ENCODE results near the gene HOXB8.

HOXB8 gene

DNA sequence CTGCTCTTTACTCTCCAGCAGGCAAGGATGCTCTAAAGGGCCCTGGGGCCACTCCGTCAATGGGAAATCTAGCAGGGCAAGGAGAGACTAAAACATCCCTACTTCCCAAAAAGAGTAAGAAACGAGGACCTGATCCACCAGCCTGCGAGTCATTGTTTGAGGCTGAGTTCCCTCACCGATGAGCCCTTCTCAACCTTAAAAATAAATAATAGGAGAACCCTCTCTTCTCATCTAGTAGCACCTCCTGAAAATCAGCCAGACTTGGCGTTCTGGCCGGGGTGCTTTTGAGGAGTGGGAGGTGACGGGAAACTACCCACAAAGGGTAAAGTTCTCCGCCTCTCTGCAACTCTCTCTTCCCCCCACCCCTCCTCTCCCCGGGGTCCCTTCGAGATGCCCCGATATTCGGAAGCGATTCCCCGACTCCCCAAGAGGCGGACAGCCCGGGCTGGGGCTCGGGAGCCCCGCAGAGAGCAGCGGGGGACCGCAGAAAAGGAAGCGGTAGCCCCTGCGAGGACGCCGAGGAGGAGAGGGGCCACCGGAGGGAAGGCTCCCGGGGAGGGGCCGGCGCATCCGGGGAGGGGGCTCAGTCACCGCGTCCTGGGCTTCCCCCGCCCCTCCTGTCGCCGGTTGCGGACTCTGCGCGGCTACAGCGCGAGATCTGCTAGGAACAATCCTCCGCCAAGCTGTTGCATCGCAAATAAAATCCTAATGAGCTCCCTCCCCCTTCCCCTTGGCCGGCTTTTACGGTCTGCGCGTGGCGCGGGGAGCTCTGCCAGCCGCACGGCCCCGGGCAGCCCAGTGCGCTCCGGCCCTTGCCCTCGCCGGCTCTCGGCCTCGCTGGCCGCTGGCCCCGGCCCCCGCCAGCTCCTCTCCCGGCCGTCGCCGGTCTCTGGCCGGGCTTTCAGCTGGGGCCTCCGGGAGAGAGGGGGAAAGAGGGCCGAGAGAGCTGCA, 9.7 kb upstream of the HOXB8 start:
- DNase-seq: peak in 2 of 51 donors; percentile 10 to 16

DNA sequence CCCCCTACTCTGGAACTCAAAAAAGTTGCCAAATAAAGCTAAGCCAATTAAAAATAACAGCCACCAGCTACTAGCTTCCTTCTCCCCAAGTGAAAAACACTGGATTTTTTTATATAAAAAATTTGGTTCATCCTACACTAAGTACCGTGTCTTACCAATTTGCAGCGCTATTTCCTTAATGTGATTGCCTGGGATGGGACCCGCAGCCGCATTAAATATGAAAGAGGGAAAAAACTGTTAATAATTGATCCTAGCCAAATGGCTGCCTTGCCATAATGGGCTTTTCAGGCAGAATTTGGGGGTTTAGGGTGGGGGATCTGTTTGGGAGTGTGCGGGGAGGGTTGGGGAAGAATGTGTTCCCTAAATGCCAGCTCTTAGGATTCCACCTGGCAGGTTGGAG, 9.0 kb upstream of the HOXB8 start:
- DNase-seq: no peak

DNA sequence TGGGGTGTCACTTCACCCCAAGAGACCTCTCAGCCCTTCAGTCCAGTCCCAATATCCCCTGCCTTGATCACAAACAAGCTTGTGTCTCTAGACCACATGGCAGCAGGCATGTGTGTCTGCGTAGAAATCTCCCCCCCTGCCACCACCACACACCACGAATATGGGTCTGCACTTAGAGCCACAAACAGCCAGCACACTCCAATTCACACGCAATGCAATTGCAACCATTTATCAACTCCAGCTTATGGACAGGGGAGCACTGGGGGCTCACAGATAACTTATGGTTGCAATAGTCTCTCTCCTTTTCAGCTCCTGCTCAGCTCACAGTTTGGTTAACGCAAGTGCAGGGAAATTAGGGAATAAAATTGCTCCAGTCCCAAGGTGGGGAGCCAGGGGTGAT, 8.5 kb upstream of the HOXB8 start:
- DNase-seq: no peak

DNA sequence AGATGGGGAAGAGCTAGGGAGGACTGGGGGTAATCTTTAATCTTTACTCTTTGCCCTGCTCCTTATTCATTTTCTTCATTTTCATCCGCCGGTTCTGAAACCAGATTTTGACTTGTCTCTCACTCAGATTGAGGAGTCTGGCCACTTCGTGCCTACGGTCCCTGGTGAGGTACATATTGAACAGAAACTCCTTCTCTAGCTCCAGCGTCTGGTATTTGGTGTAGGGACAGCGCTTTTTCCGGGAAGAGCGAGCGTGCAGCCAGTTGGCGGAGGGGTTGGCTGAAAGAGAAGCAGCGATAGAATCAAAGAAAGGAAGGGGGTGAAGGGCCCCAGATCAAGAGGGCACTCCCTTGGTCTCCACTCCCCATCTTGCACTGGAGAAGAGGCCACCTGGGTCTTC, 7.8 kb upstream of the HOXB8 start:
- no peak for DNase-seq

DNA sequence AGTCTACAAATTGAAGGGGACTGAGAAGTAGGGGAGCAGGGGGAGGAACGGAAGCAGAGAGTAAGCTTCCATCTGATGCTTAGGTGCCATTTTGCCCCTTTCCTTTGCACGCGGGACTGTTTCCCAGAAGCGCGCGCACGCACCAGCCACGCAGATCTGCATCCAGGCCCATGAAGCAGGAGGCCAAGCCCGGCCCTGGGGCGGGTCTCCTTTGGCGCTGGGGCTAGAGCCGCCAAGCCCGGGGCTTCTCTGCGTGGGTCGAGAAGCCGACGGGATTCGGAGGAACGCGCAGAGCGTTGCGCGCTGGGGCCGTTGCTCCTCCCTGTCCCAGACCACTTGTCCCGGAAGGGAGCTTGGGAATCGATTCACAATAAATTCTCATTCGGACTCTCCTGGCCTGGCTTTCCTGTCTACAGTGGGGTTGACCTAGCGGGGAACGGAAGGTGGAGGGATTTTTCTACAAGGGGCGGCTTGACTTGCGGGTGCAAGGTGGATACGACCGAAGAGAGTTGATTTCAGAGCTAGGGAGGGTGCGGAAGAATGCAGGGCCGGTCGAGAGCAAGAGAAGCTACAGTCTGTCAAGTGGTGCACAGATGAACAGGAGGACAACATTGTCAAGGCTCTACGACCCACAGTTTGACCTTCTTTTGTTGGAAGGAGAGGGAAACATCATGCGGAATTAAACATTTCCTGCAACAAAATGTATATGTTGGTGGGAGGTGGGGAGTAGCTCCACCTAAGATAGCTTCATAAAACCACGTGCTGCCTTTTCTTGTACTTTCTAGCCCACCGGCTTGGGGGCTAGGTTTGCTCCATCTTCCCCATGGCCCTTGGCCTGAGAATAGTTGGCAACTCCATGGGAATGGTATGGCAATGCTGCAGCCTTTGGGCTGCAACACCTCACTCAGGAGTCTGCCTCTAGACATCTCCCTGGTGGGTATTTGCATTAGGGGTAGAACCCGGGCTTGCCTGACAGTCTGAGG, 6.6 kb upstream of the HOXB8 start:
- no peak for DNase-seq

DNA sequence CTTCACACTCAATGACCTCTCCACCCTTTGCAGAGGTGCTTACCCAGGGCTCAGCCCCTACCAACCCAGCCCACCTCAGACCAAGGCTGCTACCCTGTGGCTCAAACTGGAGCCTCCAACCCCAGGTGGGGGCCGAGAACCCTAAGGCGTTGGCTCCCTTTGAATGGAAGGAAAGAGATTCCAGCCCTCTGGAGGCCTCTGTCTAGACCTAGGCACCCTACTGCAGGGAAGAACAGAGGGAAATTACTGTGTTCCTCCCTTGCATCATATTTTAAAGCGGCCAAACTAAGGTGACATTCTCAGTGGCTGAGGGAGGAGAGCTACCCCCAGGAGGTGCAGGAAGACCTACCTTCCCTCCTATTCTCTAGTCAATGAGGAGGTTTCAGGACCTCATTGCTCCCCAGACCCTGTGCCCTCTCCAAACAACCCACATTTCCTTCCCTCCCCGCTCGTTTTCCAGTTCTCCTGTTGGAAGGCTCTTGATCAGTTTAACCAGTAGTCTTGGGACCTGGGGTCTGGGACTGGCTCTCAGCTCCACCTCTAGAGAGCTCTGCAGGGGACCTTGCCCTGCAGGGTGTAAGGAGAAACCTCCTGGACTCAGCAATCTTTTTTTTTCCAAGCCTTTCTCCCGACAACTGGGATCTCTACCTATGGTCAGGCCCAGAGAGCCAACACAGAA, 5.5 kb upstream of the HOXB8 start:
- no peak for DNase-seq

DNA sequence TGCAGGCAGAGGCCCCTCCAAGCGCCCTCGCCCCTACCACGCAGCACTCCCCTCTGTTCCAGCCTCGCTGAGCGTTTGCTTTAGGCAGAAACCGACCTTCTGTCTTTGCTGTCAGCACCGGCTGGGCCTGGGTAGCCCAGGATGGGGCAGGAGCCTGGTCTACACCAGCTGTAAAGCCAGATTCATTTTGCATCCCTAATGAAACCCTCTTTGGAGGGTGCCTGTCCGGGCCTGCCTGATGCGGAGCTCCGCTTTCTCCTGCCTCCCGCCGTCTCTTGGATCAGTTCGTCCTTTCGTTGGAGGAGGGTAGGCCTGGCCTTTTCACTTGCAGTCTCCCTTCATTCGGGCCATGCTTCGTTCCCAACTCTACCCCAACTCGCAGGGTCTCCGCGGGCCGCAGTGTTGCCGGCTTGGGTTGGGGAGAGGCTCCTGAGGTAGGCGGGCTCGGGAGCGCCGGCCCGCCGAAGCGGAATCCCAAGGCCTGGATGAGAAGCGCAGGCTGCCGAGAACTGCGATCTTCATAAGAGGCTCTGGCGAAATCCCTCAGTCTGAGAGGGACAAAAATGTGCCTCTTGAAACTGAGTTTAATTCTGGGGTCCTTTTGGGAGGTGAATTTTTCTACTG, 4.8 kb upstream of the HOXB8 start:
- no peak for DNase-seq

DNA sequence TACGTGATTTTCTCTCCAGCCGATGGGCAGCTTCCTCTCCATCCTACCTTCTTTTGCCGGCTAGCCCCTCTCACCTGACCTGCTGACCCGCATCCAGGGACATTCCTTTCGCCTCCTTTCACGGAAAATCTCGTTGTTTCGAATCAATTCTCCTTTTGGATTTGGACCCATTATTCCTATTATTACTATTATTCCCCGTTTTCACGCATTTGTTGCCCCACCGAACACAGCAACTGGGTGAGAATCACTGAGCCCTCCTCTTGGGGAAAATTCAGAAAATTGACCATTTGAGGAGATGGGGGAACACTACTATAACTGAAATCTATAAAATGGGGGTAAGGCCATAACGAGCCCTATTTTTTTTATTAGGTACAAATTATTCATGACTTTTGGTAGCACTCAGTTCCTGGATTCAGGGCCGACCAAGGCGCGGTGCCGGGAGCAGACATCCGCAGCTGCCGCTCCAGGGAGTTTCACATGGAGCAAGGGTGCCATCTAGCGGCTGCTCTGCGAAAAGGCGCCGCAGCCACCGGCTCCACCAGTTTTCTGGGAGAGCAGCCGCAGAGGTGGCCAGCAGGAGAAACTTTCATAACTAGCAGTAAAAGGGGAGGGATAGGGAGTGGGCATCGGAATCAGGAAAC, 3.3 kb upstream of the HOXB8 start:
- peak in 49 of 51 donors; percentile 10 to 87 (median 65) for DNase-seq

DNA sequence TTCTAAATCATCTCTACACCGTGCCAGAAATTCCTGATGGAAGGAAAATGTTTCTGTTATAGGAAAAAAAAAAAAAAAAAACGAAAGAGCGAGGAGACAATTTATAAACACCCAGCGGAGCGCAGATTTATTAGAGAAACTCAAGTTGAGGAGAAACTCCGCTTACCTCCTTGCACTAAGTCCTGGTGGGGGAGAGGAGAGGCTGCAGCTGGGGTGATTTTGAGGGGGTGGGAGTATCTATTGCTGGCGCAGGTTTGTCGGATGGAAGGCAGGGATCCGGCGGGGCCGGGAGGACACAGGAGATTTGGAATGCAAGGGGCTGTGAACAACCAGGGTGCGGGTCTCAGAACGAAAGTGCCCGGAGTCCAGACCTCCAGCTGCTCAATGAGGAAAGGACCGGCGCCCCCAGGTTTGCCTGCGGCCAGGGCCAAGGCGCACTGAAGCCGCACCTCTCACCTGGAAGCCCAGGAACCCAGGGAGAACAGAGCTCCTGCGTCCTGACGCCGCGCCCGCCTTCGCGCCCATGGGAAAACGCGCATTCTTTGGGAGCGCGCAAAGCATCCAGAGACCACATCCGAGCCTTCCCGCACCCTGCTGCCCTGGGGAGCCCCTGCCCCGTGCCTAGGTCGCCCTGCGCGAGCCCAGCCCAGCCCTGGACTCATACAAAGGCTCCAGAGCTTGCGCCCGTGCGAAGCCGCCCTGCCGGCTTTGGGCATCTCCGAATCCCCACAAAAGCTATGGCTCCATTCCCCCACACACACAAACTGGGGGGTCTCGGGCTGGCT, 2.6 kb upstream of the HOXB8 start:
- DNase-seq: no peak

DNA sequence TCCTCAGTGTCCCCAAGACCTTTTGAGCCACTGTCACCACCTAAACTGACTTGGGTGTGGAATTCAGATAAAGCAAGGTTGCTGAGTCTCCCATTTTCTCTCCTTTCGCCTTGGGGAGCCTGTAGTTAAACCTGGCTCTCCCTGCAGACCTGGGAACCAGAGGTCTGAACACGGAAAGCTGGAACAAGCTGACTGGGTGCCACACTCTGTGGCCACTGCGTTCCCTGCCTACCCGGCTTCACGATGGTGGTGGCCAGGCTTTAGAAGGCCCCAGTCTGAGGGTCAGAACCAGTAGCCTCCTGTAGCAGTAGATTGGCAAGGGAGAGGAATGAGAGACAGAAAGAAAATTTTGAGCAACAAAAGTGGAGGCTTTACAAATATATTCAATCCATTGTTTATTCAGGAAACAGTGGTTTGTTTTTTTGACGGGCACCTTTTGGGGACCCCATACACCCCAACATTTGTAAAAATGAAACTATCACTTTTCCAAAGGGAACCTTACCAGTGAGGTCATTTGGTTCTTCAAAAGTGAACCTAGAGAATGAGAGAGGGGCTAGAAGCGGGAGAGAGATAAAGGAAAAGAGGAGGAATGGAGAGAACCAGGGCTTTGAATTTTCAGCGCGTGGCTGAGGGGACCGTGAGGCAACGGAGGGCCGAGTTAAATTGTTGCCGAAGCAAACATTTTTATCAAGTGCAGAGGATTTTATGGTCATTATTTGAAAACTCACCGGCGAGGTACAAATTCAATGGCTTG, 1.8 kb upstream of the HOXB8 start:
- no peak for DNase-seq

DNA sequence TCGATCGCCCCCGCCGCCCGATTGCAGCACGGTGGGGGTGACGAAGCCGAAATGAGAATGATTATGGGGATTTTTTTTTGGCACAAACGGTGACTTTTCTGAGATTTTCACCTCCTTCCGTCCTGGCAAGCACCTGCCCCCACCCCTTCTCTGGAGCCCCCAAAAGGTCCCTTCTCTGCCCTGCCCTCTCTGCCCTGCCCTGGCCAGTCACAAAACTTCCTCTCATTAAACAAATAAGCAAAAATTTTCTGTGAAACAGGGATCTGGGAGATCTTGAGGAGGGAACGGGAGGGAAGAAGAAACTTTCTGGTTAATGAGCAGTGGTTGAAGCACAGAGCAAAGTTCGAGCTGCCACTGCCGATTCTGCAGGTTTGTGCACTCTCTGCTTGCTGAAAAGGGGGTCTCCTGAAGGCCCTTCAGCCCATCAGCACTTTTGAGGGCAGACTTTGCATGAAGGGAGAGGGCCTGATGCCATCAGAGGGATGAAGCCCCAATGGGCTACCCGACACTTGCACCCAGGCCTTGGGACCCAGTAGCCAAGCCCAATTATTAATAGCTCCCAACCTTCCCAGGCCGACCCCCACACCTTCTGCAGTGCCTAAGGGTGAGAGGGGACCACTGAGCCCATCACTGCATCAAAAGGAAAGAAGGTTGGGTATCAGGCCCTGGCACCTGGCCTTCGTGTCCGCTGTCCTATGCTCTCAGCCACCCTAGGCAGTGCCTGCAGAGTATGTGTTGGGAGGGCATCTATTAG, 1.0 kb upstream of the HOXB8 start:
- DNase-seq: no peak

DNA sequence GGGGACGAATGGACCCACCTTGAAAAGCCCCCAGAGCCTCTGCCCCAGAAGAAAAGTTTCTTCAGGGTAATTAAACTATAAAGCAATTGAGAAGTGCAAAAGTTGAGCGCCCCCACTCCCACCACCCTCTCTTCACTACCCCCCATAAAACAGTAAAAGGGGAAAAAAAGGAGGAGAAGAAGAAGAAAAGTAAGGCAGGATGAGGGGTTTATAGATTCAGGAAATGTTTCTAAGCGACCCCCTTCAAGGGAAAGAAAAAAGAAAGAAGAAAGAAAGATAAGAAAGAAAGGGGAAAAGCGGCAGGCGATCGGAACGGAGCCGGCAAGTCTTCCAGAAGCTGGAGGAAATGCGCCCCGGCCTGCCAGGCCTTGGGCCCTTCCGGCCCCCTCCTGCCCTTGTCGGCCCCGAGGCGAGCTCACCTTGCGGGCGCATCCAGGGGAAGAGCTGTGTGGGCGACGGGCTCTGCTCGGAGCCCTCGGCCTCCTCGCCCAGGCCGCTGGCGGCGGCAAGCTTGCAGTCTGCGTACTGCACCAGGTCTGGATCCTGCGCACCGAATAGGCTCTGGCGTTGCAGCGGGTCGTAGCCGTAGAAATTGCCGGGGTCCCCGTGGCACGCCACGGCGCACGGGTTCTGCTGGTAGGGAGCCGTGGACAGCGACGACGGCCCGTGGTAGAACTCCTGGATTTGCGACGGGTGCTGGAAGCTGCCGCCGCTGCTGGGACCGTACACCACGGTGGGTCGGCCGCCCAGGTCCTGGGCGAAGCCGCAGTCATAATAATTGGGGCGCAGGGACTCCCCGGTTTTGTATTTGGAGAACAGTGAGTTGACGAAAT, 1.0 kb downstream of the HOXB8 start:
- DNase-seq: no peak

DNA sequence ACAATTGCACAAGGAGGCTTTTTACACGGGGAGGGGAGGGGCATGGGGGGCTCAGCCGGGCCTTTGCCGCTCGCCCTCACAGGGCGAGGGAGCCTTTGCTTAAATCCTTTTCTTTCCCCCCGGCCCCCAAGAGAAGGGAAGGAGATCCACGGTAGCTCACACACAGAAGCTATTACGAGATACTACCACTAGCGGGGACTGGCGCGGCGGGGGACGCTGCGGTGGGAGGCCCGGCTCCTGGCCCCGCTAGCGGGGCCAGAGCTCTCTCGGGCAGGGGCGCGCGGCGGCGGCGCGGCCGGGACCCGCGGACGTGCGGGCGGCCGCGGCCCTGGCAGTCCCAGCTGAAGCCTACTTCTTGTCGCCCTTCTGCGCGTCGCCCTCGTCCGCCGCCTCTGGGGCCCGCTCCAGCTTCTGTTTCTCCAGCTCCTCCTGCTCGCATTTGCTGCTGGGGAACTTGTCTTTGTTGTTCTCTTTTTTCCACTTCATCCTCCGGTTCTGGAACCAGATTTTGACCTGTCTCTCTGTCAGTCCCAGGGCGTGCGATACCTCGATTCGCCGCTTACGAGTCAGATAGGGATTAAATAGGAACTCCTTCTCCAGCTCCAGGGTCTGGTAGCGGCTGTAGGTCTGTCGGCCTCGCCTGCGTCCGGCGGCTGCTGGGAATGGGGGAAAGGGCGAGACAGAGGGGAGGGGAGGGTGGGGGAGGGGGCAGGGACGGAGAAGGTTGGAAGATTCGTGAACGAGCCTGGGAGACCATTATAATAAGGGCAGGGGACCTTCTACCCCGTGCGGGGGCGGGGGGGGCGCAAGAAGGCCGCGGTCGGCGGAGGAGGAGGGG, 2.0 kb downstream of the HOXB8 start:
- no peak for DNase-seq

DNA sequence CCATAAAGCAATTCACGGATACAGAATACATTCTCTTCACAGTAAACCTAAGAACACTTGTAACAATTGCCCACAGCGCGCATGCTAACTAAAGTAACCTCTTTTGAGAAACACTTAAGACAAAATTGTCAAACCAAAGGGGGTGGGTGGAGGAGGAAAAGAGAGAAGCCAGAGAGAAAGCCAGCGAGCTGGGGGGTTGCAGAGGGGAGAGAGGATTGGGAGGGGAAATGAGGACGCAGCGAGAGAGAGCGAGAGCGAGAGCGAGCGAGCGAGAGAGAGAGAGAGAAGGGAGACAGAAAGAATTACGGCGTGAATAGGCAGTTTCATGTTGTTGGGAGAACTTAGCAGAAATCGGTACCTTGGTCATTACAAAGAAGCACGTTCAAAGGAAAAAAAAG, 2.6 kb downstream of the HOXB8 start:
- DNase-seq: no peak

DNA sequence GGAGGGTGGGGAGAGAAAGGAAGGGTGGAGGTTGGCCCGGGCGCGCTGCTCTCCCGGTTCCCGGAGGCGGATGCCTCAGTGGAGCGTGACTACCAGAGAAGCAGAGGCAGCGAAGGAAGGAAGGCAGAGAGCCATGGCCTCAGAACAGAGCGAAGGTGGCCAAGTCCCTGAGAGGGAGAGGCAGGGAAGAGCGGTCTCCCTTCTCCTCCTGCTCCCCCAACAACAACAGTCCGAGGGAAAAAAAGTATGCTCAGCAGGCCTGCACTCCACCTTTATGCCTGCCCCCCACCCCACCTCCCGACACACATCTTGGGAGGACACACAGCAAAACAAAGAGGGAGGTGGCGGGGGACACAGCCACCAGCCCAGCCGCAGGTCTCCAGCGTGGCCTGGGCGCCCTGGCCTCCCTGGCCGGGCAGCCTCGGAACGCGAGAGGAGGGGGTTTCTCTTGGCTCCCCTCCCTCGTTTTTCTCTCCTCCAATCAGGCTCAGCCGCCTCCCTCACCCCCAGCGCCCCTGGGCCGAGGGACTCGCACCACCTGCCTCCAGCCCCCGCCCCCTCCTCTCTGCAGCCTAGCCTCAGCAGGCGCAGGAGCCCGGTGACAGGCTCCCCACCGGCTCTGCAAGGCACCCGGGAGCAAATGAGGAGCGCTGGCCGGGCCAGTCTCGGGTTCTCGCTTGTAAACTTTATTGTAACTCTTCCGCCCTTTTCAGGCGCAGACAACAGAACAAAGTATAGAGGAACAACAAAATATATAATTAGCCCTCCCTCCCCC, 3.2 kb downstream of the HOXB8 start:
- DNase-seq: no peak

DNA sequence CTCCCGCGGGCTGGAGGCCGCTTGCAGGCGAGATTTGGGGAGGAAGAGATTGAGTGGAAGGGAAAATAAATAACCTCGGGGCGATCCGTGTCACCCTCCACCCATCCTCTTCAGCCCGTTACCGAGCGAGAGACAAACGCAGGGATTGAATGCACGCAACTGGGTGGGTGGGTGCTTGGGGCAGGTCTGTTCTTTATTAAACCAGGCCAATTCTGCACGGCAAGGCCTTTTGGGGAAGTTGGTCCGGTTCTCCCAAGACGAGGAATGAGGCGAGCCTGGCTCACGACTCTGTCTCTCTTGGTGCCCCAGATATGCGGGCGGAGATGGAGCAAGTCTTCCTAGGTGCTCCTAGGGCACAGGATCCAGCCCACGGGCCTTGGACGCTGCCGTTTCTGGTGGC, 3.9 kb downstream of the HOXB8 start:
- DNase-seq: no peak

Data from hypothalamus (tissue), 51 donors.